Spleen (tissue), 11 donors: ENCODE results near the gene NCF4. TPM values are rescaled to one million over a fixed set of nuclear protein-coding genes. Genes with fewer than 3 reads are reported as not detected.
A peak's percentile ranks its signal among the peaks of the same experiment; 100 is the strongest.

Experiments used
- DNase-seq: peaks from one replicate; pipeline ENCODE4 v3.0.0-alpha.2; 2020
- H3K27ac ChIP-seq, 8 donors: fragments of 200-600 bp; sonication (generic) in 7 of 8; 1 replicate in 4 of 8; 2 replicates in 4 of 8; pipeline versions ENCODE4 v1.5.0 to v1.8.0; 2016 to 2021; ENCODE audit warnings: inconsistent platforms in 4 of 8, mild to moderate bottlenecking in 4 of 8, moderate library complexity in 1 of 8
- H3K27me3 ChIP-seq, 7 donors: fragments of 200-600 bp; sonication (generic) in 6 of 7; replicated peaks in 1 of 7; 1 replicate in 4 of 7; 2 replicates in 3 of 7; pipeline versions ENCODE4 v1.5.0 to v1.8.0; 2016 to 2021; ENCODE audit warnings: inconsistent platforms in 3 of 7, mild to moderate bottlenecking in 1 of 7
- H3K36me3 ChIP-seq, 6 donors: fragments of 200-600 bp; sonication (generic) in 5 of 6; 1 replicate in 4 of 6; 2 replicates in 2 of 6; pipeline versions ENCODE4 v1.5.0 to v1.8.0; 2016 to 2021; ENCODE audit warnings: inconsistent platforms in 2 of 6
- H3K4me1 ChIP-seq, 6 donors: fragments of 200-600 bp; sonication (generic) in 5 of 6; 1 replicate in 3 of 6; 2 replicates in 3 of 6; pipeline versions ENCODE4 v1.5.0 to v1.8.0; 2016 to 2021; ENCODE audit warnings: inconsistent platforms in 3 of 6
- H3K4me3 ChIP-seq, 8 donors: fragments of 200-600 bp; sonication (generic) in 7 of 8; 1 replicate in 4 of 8; 2 replicates in 4 of 8; pipeline versions ENCODE4 v1.5.0 to v1.8.0; 2016 to 2021; ENCODE audit warnings: inconsistent platforms in 4 of 8, mild to moderate bottlenecking in 4 of 8, moderate library complexity in 2 of 8
- H3K9me3 ChIP-seq, 8 donors: fragments of 200-600 bp; sonication (generic) in 7 of 8; 1 replicate in 4 of 8; 2 replicates in 4 of 8; pipeline versions ENCODE4 v1.5.0 to v1.8.0; 2016 to 2021; ENCODE audit warnings: inconsistent platforms in 4 of 8
- POLR2A ChIP-seq, 3 donors: fragments of 450-650 bp; IDR thresholded peaks; one replicate each; pipeline ENCODE4 v1.5.1; 2017; ENCODE audit warnings: antibody characterized with exemption in 3 of 3, mild to moderate bottlenecking in 1 of 3
- POLR2AphosphoS5 ChIP-seq, 3 donors: sonication (generic); formaldehyde crosslinking; IDR thresholded peaks; one replicate each; pipeline ENCODE4 v1.5.1; 2017; ENCODE audit warnings: antibody characterized with exemption in 3 of 3
- WGBS, 5 donors: extraction: QIAGEN DNeasy Blood & Tissue Kit in 3 of 5; methylation state at CpG; one replicate each; pipeline versions ENCODE4 v1.1.5 to v1.1.7; 2013 to 2018; 5-methylcytosine and 5-hydroxymethylcytosine counted together
- intact Hi-C: fragments of 100-400 bp; cut with DNase I; formaldehyde crosslinking; loops from one replicate; pipeline ENCODE4 v1.15.0; 2023; ENCODE audit warnings: low total_unique reads
- polyA plus RNA-seq, 3 donors: library from polyadenylated mRNA; stranded (reverse); fragments of 200-250 nt; gene quantifications; one replicate each; pipeline ENCODE4 v1.2.1, GENCODE V29; 2013
- total RNA-seq, 7 donors: library from RNA; depleted of rRNA in 3 of 7; stranded (reverse); fragments of >200 nt in 3 of 7; fragmentation: NEBNext Ultra II Directional in 4 of 7; extraction: Animal tissue kit (Norgen Biotek cat#: 25700) in 4 of 7; gene quantifications; one replicate each; pipeline versions ENCODE4 v1.1.0 to v1.2.1, GENCODE V29; 2016 to 2021
- TF ChIP-seq, protein P1 (sequence below), 11 experiments: fragments of 200-600 bp in 7 of 11; fragments of 450-650 bp in 4 of 11; sonication (generic) in 4 of 11; IDR thresholded peaks in 8 of 11; conservative IDR thresholded peaks in 3 of 11; 1 replicate in 7 of 11; 2 replicates in 4 of 11; pipeline versions ENCODE4 v1.4.0 to v1.8.0; 2016 to 2021; ENCODE audit warnings: antibody characterized with exemption in 11 of 11, inconsistent platforms in 4 of 11, mild to moderate bottlenecking in 1 of 11
- donor health status: healthy with polysubstance abuse.
- donor health status: DM: no; HTN: no; CAD: no; lungs with moderate emphysema.
- donor health status: DM: no; HTN: no; CAD: no.
- donor health status: Bipolar disorder and iron deficiency.
- donor health status: healthy.
- donor health status: DM: no; HTN: no; CAD: no.
- donor health status: DM: yes; HTN: yes; CAD: no.

Gene NCF4
- total and polyA plus RNA-seq, 10 donors, result 89.0 to 222 (median 154) TPM

DNA sequence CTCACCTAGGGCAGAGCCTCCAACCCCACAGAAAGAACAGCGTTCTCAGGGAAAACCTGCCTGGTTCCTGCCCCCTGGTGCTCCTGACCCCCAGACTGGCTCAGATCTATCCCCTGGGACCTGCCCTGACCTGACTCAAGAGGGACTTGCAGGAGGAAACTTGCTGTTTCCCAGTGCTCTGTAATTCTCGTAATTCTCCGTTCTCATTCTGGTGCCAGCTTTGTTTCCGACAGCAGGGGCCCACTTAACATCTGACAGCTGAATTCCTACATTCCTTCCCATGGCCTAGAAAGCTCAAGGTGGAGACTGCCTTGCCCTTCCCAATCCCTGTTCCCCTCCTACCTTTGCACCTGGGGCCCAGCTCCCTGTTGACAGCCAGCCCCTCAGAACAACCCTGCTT lies 40.1 kb downstream of the NCF4 start:
- H3K36me3 ChIP-seq, result no peaks in the 10 kb centered on the region
- peaks cover 0 to 12% (median 3%) of the 10 kb centered on the region in 8 donors for H3K9me3 ChIP-seq
- peaks cover 0 to 16% (median 1%) of the 10 kb centered on the region in 6 donors for H3K4me1 ChIP-seq
- H3K27me3 ChIP-seq, result peaks cover 0 to 27% (median 0%) of the 10 kb centered on the region in 7 donors
- H3K4me3 ChIP-seq, result no peak overlapping the region
- H3K27ac ChIP-seq, result peak overlapping the region in 1 of 8 donors; percentile 11
- no peak for TF ChIP-seq POLR2A (IDR thresholded peaks at IDR 0.05)
- TF ChIP-seq, protein P1, sequence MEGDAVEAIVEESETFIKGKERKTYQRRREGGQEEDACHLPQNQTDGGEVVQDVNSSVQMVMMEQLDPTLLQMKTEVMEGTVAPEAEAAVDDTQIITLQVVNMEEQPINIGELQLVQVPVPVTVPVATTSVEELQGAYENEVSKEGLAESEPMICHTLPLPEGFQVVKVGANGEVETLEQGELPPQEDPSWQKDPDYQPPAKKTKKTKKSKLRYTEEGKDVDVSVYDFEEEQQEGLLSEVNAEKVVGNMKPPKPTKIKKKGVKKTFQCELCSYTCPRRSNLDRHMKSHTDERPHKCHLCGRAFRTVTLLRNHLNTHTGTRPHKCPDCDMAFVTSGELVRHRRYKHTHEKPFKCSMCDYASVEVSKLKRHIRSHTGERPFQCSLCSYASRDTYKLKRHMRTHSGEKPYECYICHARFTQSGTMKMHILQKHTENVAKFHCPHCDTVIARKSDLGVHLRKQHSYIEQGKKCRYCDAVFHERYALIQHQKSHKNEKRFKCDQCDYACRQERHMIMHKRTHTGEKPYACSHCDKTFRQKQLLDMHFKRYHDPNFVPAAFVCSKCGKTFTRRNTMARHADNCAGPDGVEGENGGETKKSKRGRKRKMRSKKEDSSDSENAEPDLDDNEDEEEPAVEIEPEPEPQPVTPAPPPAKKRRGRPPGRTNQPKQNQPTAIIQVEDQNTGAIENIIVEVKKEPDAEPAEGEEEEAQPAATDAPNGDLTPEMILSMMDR (IDR thresholded peaks at IDR 0.05 in 8 of 11, conservative IDR thresholded peaks at IDR 0.05 in 3 of 11), result no peak
- TF ChIP-seq POLR2AphosphoS5 (IDR thresholded peaks at IDR 0.05), result no peak
- 59 to 70% (median 68%) methylated on average over 4 of the region's 4 CpGs for WGBS, 5 donors
- intact Hi-C loops, result no loop called here
- DNase-seq, result no peak

DNA sequence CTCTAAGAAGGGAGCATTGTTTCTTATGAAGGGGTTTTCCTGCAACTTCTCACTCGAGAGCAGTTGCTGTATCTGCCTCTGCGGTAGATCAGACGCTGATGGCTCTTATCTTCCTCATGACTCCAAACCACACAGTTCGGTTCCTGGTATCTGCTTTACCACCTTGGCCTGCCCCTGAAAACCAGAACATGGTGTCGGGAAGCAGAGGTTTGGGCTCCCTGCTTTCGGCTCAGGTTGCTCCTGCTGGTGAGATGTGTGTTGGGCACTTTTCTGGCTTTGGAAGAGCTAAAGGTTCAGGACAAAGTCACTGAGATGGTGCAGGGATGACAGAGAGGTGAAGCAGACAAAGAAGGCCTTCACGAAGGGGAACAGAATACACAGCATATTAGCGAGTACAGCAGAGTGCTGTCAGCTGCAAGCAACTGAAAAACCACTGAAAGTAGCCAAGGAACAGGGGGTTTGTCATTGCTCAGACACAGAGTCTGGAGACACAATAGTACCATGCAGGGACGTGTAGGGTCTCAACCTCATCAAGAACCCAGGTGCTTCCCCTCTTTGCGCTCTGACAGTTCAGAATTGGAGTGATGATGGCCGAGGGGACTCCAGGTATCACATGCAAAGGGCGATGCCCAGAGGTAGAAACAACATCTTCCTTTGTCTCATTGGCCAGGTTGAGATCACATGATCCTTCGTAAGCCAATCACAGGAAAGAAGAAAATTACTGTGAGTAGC lies 40.8 kb downstream of the NCF4 start:
- Histone ChIP-seq H3K9me3 (peaks cover 0 to 8% (median 0%) of the 10 kb centered on the region in 8 donors), H3K4me1 (peaks cover 0 to 16% (median 1%) of the 10 kb centered on the region in 6 donors), H3K27me3 (peaks cover 0 to 34% (median 0%) of the 10 kb centered on the region in 7 donors), H3K36me3 (no peaks in the 10 kb centered on the region), H3K4me3 (no peak overlapping the region), H3K27ac (no peak overlapping the region)
- no peak for DNase-seq
- WGBS, 5 donors, result 66 to 85% (median 71%) methylated on average over 13 of the region's 13 CpGs
- intact Hi-C loops, result no loop called here
- TF ChIP-seq POLR2AphosphoS5 (IDR thresholded peaks at IDR 0.05), result no peak
- TF ChIP-seq, protein P1 (IDR thresholded peaks at IDR 0.05 in 8 of 11, conservative IDR thresholded peaks at IDR 0.05 in 3 of 11), result no peak
- no peak for TF ChIP-seq POLR2A (IDR thresholded peaks at IDR 0.05)

DNA sequence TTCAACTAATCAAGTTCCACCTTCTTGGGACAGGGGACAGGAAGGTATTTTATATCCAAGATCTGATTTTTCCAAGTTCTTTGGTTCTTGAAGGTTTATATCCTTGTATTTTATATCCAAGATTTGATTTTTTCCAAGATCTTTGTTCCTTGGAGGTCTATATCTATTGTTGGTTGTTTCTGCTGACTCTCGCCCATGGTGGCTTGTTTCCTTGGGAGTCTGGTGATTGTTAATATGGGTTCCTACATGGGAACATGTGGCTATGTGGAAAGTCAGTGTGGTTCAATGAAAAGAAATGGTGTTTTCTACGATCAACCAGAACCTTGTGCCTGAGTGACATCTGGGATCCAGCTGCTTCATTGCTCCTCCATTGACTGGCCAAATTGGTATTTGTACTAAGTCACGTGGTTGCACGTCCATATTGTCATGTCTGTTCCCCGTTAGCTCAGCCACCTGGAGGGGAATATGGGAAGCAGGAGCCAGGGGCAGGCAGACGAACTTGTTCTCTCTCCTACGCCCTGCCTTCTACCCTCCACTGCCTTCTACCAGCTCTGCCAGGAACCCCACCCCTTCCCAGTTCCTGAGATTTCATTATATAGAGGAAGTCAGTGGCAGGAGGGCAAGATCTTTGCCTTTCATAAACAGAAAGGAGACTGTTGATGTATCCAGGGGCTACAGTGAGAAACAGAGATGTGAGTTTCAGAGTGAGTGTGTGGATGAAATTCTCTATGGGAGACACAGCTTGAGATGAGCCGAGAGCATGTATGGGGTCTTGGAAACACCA lies 41.5 kb downstream of the NCF4 start:
- H3K9me3 ChIP-seq, result peaks cover 0 to 8% (median 0%) of the 10 kb centered on the region in 8 donors
- H3K36me3 ChIP-seq, result no peaks in the 10 kb centered on the region
- H3K27ac ChIP-seq, result no peak overlapping the region
- H3K4me1 ChIP-seq, result peaks cover 0 to 16% (median 1%) of the 10 kb centered on the region in 6 donors
- peaks cover 0 to 35% (median 0%) of the 10 kb centered on the region in 7 donors for H3K27me3 ChIP-seq
- no peak for DNase-seq
- H3K4me3 ChIP-seq, result no peak overlapping the region
- intact Hi-C loops, result no loop called here
- no peak for TF ChIP-seq POLR2A (IDR thresholded peaks at IDR 0.05)
- TF ChIP-seq, protein P1 (IDR thresholded peaks at IDR 0.05 in 8 of 11, conservative IDR thresholded peaks at IDR 0.05 in 3 of 11), result no peak
- no peak for TF ChIP-seq POLR2AphosphoS5 (IDR thresholded peaks at IDR 0.05)
- WGBS, 5 donors, result 56 to 78% (median 58%) methylated on average over 8 of the region's 8 CpGs
